Esophagus squamous epithelium (tissue), 5 donors: ENCODE results near the gene KLHL40. TPM values are rescaled to one million over a fixed set of nuclear protein-coding genes. Genes with fewer than 3 reads are reported as not detected.
A peak's percentile ranks its signal among the peaks of the same experiment; 100 is the strongest.

Experiments used
- DNase-seq: peaks from one replicate; lab custom pipeline; 2025; lab: John Stamatoyannopoulos, UW
- H3K27ac ChIP-seq, 4 donors: fragments of 200-600 bp; sonication (generic); one replicate each; pipeline ENCODE4 v1.5.1; 2016 to 2019; ENCODE audit warnings: mild to moderate bottlenecking in 1 of 4
- H3K27me3 ChIP-seq, 4 donors: fragments of 200-600 bp; sonication (generic); 1 replicate in 3 of 4; 2 replicates in 1 of 4; pipeline versions ENCODE4 v1.5.1 to v1.6.0; 2017 to 2021; ENCODE audit warnings: antibody characterized with exemption in 1 of 4
- H3K36me3 ChIP-seq, 3 donors: fragments of 200-600 bp; sonication (generic); one replicate each; pipeline ENCODE4 v1.5.1; 2016 to 2019
- H3K4me1 ChIP-seq, 3 donors: fragments of 200-600 bp; sonication (generic); one replicate each; pipeline ENCODE4 v1.5.1; 2017 to 2019
- H3K4me3 ChIP-seq, 4 donors: fragments of 200-600 bp; sonication (generic); 1 replicate in 3 of 4; 2 replicates in 1 of 4; pipeline ENCODE4 v1.5.1; 2016 to 2019; ENCODE audit warnings: mild to moderate bottlenecking in 2 of 4, moderate library complexity in 1 of 4
- H3K9me3 ChIP-seq, 3 donors: fragments of 200-600 bp; sonication (generic); one replicate each; pipeline ENCODE4 v1.5.1; 2016 to 2019
- POLR2A ChIP-seq, 4 donors: fragments of 450-650 bp; IDR thresholded peaks; one replicate each; pipeline ENCODE4 v1.6.1; 2017; ENCODE audit warnings: antibody characterized with exemption in 4 of 4, mild to moderate bottlenecking in 4 of 4, moderate library complexity in 3 of 4
- WGBS, 2 donors: methylation state at CpG; one replicate each; pipeline ENCODE4 v1.1.5; 2018; 5-methylcytosine and 5-hydroxymethylcytosine counted together
- intact Hi-C: fragments of 100-400 bp; cut with DNase I; formaldehyde crosslinking; loops from one replicate; pipeline ENCODE4 v1.15.0; 2022
- total RNA-seq, 4 donors: library from RNA; depleted of rRNA; stranded (reverse); fragments of >200 nt; gene quantifications; one replicate each; pipeline ENCODE4 v1.1.0, GENCODE V29; 2016
- TF ChIP-seq, protein P1 (sequence below), 6 experiments: fragments of 450-650 bp in 4 of 6; fragments of 200-600 bp in 2 of 6; sonication (generic) in 2 of 6; IDR thresholded peaks; one replicate each; pipeline ENCODE4 v1.5.1; 2016 to 2019; ENCODE audit warnings: antibody characterized with exemption in 6 of 6, mild to moderate bottlenecking in 4 of 6, moderate library complexity in 4 of 6
- donor health status: DM: yes; HTN: yes; CAD: no.

KLHL40 gene
- total RNA-seq, 4 donors from 2014 or later: not detected

DNA sequence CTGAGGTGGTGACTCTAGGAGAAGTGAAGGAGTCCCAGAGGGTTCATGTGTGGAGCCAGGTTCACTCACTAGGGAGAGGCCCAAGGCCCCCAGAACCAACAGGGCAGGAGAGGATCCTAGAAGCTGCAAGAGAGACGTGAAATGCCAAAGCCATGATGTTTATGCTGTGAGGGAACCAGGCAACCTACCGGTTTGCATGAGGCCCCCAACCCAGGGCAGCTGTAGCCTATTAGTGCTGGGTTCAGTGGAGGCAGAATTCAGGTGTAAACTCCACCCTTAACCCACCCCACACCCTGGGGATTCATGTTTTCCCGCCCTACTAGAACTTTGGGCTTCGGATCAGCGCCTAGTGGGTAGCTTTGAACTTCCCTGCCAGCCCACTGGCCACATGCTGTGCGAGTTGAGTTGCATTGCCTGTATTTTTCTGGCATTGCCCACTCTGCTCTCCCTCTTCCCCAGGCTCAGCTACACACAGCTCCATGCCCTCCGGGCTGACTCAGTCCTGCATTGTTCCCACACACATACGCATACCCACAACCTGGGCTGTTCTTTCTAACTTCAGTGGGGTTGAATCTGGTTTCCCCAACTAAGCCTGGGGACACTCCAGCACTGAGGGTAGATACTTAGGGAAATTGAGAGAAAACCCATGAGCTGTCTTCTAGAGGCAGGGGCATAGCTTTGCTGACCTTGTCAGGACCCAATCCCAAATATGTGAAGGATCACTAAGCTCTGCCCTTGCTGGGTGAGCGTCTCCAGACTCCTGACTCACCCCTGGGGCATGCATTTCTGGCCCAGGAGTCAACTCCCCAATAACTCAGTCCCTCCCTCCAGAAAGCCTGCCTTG is 33.9 kb upstream of the KLHL40 start:
- peaks cover 0 to 42% (median 4%) of the 10 kb centered on the region in 3 donors for H3K36me3 ChIP-seq
- no peak for DNase-seq

DNA sequence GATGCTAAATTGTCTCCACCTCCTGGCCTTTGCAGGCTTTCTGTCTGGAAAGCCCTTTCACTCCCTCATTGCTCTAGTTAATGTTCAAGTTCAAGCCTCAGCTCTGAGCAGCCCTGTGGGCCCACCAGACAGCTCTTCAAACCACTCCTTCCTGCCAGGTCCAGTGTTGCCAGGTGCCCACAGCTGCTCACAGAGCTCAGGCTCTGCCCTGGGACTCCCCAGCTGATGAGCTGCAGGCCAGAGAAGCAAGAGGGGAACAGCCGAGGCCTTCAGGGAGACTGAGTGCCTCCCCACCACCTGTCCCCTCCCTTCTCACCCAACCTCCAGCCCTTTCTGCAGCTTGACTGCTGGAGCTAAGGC is 33.1 kb upstream of the KLHL40 start:
- no peaks in the 10 kb centered on the region for H3K9me3 ChIP-seq
- no peak for DNase-seq
- peaks cover 36 to 68% (median 46%) of the 10 kb centered on the region in 3 donors for H3K4me1 ChIP-seq
- peak overlapping the region in 3 of 4 donors; percentile 77 to 86 (median 80) for H3K4me3 ChIP-seq
- H3K27ac ChIP-seq: peak overlapping the region; percentile 84 to 96 (median 94)
- TF ChIP-seq, protein P1, sequence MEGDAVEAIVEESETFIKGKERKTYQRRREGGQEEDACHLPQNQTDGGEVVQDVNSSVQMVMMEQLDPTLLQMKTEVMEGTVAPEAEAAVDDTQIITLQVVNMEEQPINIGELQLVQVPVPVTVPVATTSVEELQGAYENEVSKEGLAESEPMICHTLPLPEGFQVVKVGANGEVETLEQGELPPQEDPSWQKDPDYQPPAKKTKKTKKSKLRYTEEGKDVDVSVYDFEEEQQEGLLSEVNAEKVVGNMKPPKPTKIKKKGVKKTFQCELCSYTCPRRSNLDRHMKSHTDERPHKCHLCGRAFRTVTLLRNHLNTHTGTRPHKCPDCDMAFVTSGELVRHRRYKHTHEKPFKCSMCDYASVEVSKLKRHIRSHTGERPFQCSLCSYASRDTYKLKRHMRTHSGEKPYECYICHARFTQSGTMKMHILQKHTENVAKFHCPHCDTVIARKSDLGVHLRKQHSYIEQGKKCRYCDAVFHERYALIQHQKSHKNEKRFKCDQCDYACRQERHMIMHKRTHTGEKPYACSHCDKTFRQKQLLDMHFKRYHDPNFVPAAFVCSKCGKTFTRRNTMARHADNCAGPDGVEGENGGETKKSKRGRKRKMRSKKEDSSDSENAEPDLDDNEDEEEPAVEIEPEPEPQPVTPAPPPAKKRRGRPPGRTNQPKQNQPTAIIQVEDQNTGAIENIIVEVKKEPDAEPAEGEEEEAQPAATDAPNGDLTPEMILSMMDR (IDR thresholded peaks at IDR 0.05): no peak
- no peak for TF ChIP-seq POLR2A (IDR thresholded peaks at IDR 0.05)
- H3K36me3 ChIP-seq: peaks cover 0 to 34% (median 4%) of the 10 kb centered on the region in 3 donors
- no peaks in the 10 kb centered on the region for H3K27me3 ChIP-seq
- 20 to 67% methylated on average over 1 of the region's 1 CpG for WGBS, 2 donors
- intact Hi-C loops: no loop called here

More for the DNA sequence above, 33.9 kb upstream of the KLHL40 start:
- intact Hi-C loops: no loop called here
- H3K4me1 ChIP-seq: peaks cover 36 to 61% (median 45%) of the 10 kb centered on the region in 3 donors
- peak overlapping the region in 1 of 4 donors; percentile 23 for H3K4me3 ChIP-seq
- no peak for TF ChIP-seq POLR2A (IDR thresholded peaks at IDR 0.05)
- TF ChIP-seq, protein P1 (IDR thresholded peaks at IDR 0.05): no peak
- no peaks in the 10 kb centered on the region for H3K9me3 ChIP-seq
- 68 to 73% methylated on average over 9 of the region's 9 CpGs for WGBS, 2 donors
- H3K27me3 ChIP-seq: no peaks in the 10 kb centered on the region
- peak overlapping the region in 3 of 4 donors; percentile 94 to 96 (median 94) for H3K27ac ChIP-seq

DNA sequence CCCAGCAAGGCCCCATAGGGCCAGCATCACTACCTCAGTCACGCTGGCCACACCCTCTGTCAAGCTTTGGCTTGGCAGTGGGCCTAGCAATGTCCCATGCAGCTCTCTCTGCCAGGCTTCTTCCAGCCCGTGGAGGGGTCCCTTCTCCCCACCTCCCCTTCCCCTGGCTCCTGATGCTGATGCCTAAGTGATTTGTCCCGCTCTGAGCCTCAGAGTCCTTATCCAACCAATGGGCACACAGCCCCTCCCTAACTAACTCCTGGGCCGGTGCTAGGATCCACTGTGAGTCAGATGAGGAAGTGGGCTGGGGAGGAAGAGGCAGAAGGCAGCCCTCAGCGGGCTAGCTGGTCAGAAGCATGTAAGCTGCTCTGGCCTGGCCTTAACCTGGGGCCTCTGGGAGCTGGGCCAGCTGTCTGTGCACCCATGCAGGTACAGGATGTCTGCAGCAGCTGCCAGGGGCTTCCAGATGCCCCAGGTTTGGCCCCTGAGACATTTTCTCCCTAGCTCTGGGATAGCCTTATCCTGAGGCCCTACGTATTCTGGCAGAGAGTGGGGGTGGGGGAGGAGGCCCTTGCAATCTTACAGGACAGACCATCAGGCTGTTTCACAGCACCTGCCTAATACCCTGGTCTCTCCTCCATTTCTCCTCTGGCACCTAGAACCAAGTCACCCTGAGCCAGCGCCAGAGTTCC is 32.6 kb upstream of the KLHL40 start:
- peak overlapping the region; percentile 67 to 86 (median 78) for H3K4me3 ChIP-seq

DNA sequence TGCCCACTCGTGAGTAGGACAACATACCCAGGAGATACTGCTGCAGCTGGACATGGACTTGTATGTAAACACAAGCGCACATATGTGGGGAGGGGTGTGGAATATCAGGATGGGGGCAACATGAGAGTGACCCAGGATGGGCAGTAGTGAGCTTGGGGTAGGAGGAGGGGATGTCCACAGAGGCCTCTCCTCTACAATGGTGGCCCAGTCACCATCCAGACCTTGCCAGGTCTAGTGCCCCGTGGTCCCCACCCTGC is 32.1 kb upstream of the KLHL40 start:
- DNase-seq: no peak
- TF ChIP-seq, protein P1 (IDR thresholded peaks at IDR 0.05): no peak
- no peak for TF ChIP-seq POLR2A (IDR thresholded peaks at IDR 0.05)
- Histone ChIP-seq H3K27me3 (no peaks in the 10 kb centered on the region), H3K27ac (peak overlapping the region; percentile 84 to 96 (median 94)), H3K4me3 (peak overlapping the region; percentile 67 to 86 (median 78)), H3K9me3 (no peaks in the 10 kb centered on the region), H3K4me1 (peaks cover 36 to 71% (median 47%) of the 10 kb centered on the region in 3 donors), H3K36me3 (peaks cover 0 to 26% (median 0%) of the 10 kb centered on the region in 3 donors)
- intact Hi-C loops: no loop called here
- WGBS, 2 donors: 46% methylated on average over 2 of the region's 3 CpGs; no CpG with 5 or more reads in 1 of the 2 donors

More for the DNA sequence above, 32.6 kb upstream of the KLHL40 start:
- 7 to 11% methylated on average over 3 to 4 of the region's 7 CpGs for WGBS, 2 donors
- TF ChIP-seq, protein P1 (IDR thresholded peaks at IDR 0.05): no peak
- peak in 3 of 4 donors; percentile 77 to 91 (median 77) for TF ChIP-seq POLR2A (IDR thresholded peaks at IDR 0.05)
- no peaks in the 10 kb centered on the region for H3K27me3 ChIP-seq
- H3K4me1 ChIP-seq: peaks cover 36 to 71% (median 46%) of the 10 kb centered on the region in 3 donors
- no peak for DNase-seq
- H3K27ac ChIP-seq: peak overlapping the region; percentile 84 to 96 (median 94)
- H3K36me3 ChIP-seq: peaks cover 0 to 29% (median under 1%) of the 10 kb centered on the region in 3 donors
- intact Hi-C loops: no loop called here
- H3K9me3 ChIP-seq: no peaks in the 10 kb centered on the region
